ELR (cell line): Measurements from ENCODE around the gene COLEC11.

Experiments used
- DNase-seq: peaks from one replicate; pipeline ENCODE4 v3.0.0-alpha.2; 2015; ENCODE audit warnings: low read depth

Gene COLEC11

GRCh38 chr2:3654531-3655225 is 59.8 kb downstream of the COLEC11 start:
- no peak for DNase-seq

- DNase-seq: no peak
Observed at GRCh38 chr2:3655871-3656761, 61.2 kb downstream of the COLEC11 start.

- no peak for DNase-seq
Observed at GRCh38 chr2:3656762-3657721, 62.1 kb downstream of the COLEC11 start.

- DNase-seq: no peak
Observed at GRCh38 chr2:3657881-3658280, 63.0 kb downstream of the COLEC11 start, which contains the start of gene ALLC. ALLC (plus strand) TSS chr2:3658200; CDS start chr2:3671158, 12,958 bp downstream.

- no peak for DNase-seq
Observed at GRCh38 chr2:3659447-3660432, 64.8 kb downstream of the COLEC11 start.

GRCh38 chr2:3660640-3661039 is 65.7 kb downstream of the COLEC11 start:
- DNase-seq: peak; percentile 37

- no peak for DNase-seq
Observed at GRCh38 chr2:3661149-3661660, 66.3 kb downstream of the COLEC11 start.

- DNase-seq: peak; percentile 18
Observed at GRCh38 chr2:3662239-3662638, 67.3 kb downstream of the COLEC11 start.

- no peak for DNase-seq
Observed at GRCh38 chr2:3664118-3664517, 69.2 kb downstream of the COLEC11 start.

- no peak for DNase-seq
Observed at GRCh38 chr2:3664925-3665324, 70.0 kb downstream of the COLEC11 start.

GRCh38 chr2:3665886-3666612 is 71.1 kb downstream of the COLEC11 start:
- no peak for DNase-seq

GRCh38 chr2:3666613-3666975 is 71.7 kb downstream of the COLEC11 start:
- DNase-seq: no peak

- no peak for DNase-seq
Observed at GRCh38 chr2:3667151-3667631, 72.3 kb downstream of the COLEC11 start.

- DNase-seq: no peak
Observed at GRCh38 chr2:3669656-3670055, 74.7 kb downstream of the COLEC11 start.

- DNase-seq: no peak
Observed at GRCh38 chr2:3670376-3670775, 75.5 kb downstream of the COLEC11 start.

GRCh38 chr2:3670941-3671340 is 76.0 kb downstream of the COLEC11 start:
- DNase-seq: no peak

GRCh38 chr2:3672861-3673678 is 78.2 kb downstream of the COLEC11 start:
- DNase-seq: no peak

- DNase-seq: no peak
Observed at GRCh38 chr2:3674066-3674845, 79.3 kb downstream of the COLEC11 start.
